ENCODE measurements around the gene NPAS2.

GRCh38 chr2:100856732-100857131 lies 36.8 kb downstream of the NPAS2 start:
- no peak for TF ChIP-seq EP300 (IDR thresholded peaks at IDR 0.05)
- no peak for TF ChIP-seq CTCF (IDR thresholded peaks at IDR 0.05)
- TF ChIP-seq POLR2AphosphoS5 (IDR thresholded peaks at IDR 0.05), result no peak

All from gastroesophageal sphincter (tissue), 3 donors.